Endothelial cell (in vitro differentiated cells): ENCODE results near the gene PIGV. TPM values are rescaled to one million over a fixed set of nuclear protein-coding genes. Genes with fewer than 3 reads are reported as not detected.

Experiments
- DNase-seq: peaks from one replicate; pipeline ENCODE4 v3.0.0; 2021; ENCODE audit warnings: low spot score
- H3K27ac Mint-ChIP-seq: one replicate; pipeline ENCODE4 v1.8.0; 2021; ENCODE audit warnings: mixed read lengths, inconsistent platforms; ENCODE audit not compliant: unreplicated experiment
- H3K27me3 Mint-ChIP-seq: one replicate; pipeline ENCODE4 v1.8.0; 2021; ENCODE audit warnings: mild to moderate bottlenecking, moderate library complexity, mixed read lengths, inconsistent platforms; ENCODE audit not compliant: unreplicated experiment
- H3K36me3 Mint-ChIP-seq: one replicate; pipeline ENCODE4 v1.8.0; 2021; ENCODE audit warnings: mild to moderate bottlenecking, low read depth, mixed read lengths, inconsistent platforms; ENCODE audit not compliant: unreplicated experiment
- H3K4me1 Mint-ChIP-seq: one replicate; pipeline ENCODE4 v1.8.0; 2021; ENCODE audit warnings: mild to moderate bottlenecking, mixed read lengths, inconsistent platforms; ENCODE audit not compliant: unreplicated experiment
- H3K4me3 Mint-ChIP-seq: one replicate; pipeline ENCODE4 v1.8.0; 2021; ENCODE audit warnings: mild to moderate bottlenecking, mixed read lengths, inconsistent platforms; ENCODE audit not compliant: unreplicated experiment
- H3K9me3 Mint-ChIP-seq: one replicate; pipeline ENCODE4 v1.8.0; 2021; ENCODE audit warnings: mixed read lengths, inconsistent platforms; ENCODE audit not compliant: unreplicated experiment
- long read RNA-seq: library from polyadenylated mRNA; unstranded; transcript quantifications from one replicate; pipeline ENCODE4 v2.0.0, GENCODE V29; 2020; ENCODE audit not compliant: unreplicated experiment
- total RNA-seq: library from RNA; stranded (reverse); fragmentation: NEBNext Ultra II Directional; extraction: Animal tissue kit (Norgen Biotek cat#: 25700); gene quantifications from one replicate; pipeline ENCODE4 v1.2.1, GENCODE V29; 2021; ENCODE audit not compliant: unreplicated experiment
- TF ChIP-seq, protein P1 (sequence below): fragments of 200-600 bp; sonication (generic); IDR thresholded peaks from one replicate; pipeline ENCODE4 v1.5.0; 2021; ENCODE audit warnings: antibody characterized with exemption; ENCODE audit not compliant: unreplicated experiment

Gene PIGV
- total RNA-seq, result 7.6 TPM
- long read RNA-seq, partial matches to known transcripts, result 1 of 13 reads
- long read RNA-seq, other reads (novel, unspliced or antisense), result 8 of 13 reads

- peaks cover 2% of the 10 kb centered on the region for H3K36me3 Mint-ChIP-seq
- DNase-seq, result peak; percentile 93
- peak within 1 kb of the TSS; percentile 99 for H3K27ac Mint-ChIP-seq
- no peaks in the 10 kb centered on the region for H3K9me3 Mint-ChIP-seq
- peak within 1 kb of the TSS; percentile 97 for H3K4me3 Mint-ChIP-seq
- H3K27me3 Mint-ChIP-seq, result peaks cover 18% of the 10 kb centered on the region
- peaks cover 64% of the 10 kb centered on the region for H3K4me1 Mint-ChIP-seq
- TF ChIP-seq, protein P1, sequence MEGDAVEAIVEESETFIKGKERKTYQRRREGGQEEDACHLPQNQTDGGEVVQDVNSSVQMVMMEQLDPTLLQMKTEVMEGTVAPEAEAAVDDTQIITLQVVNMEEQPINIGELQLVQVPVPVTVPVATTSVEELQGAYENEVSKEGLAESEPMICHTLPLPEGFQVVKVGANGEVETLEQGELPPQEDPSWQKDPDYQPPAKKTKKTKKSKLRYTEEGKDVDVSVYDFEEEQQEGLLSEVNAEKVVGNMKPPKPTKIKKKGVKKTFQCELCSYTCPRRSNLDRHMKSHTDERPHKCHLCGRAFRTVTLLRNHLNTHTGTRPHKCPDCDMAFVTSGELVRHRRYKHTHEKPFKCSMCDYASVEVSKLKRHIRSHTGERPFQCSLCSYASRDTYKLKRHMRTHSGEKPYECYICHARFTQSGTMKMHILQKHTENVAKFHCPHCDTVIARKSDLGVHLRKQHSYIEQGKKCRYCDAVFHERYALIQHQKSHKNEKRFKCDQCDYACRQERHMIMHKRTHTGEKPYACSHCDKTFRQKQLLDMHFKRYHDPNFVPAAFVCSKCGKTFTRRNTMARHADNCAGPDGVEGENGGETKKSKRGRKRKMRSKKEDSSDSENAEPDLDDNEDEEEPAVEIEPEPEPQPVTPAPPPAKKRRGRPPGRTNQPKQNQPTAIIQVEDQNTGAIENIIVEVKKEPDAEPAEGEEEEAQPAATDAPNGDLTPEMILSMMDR, result peak; percentile 19
Observed at GRCh38 chr1:26787706-26788514, at the start of gene PIGV. PIGV (plus strand) TSS chr1:26787950; CDS start chr1:26790816, 2,866 bp downstream.

DNA sequence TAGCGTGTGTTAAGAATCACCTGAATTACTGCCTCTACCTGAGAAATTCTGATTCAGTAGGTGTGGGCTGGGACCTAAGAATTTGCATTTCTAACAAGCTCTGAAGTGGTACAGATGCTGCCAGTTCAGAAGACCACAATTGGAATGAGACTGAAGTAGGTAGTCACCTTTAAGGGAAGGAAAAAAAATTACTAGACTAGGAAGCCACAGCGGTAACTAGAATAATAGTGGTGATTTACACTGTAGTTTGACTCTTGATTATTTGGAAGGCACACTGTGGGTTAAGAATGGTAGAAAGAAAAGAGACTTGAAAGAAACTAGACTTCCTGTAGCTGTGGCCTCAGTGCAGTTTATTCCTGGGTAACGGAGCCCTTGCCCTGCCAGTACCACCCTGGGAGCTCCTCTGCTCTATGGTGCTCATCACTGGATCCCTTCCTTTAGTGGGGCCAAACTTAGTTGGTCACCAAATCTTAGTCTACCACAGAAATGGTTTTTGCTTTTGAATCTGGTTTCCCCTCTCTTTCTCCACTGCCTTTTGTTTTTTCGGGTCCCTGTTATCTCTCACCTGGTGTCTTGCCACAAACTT is 48.3 kb upstream of the PIGV start:
- no peak for DNase-seq
- Mint-ChIP-seq H3K27ac (peak overlapping the region; percentile 11), H3K27me3 (no peaks in the 10 kb centered on the region), H3K36me3 (peaks cover 38% of the 10 kb centered on the region), H3K4me1 (peaks cover 43% of the 10 kb centered on the region), H3K9me3 (no peaks in the 10 kb centered on the region), H3K4me3 (peak overlapping the region; percentile 8)
- TF ChIP-seq, protein P1, result no peak

- H3K36me3 Mint-ChIP-seq, result peaks cover 39% of the 10 kb centered on the region
- DNase-seq, result no peak
- no peaks in the 10 kb centered on the region for H3K27me3 Mint-ChIP-seq
- TF ChIP-seq, protein P1, result no peak
- H3K4me1 Mint-ChIP-seq, result peaks cover 50% of the 10 kb centered on the region
- H3K4me3 Mint-ChIP-seq, result no peak overlapping the region
- H3K27ac Mint-ChIP-seq, result no peak overlapping the region
- H3K9me3 Mint-ChIP-seq, result no peaks in the 10 kb centered on the region
Observed at GRCh38 chr1:26740023-26740634, 47.6 kb upstream of the PIGV start.

DNA sequence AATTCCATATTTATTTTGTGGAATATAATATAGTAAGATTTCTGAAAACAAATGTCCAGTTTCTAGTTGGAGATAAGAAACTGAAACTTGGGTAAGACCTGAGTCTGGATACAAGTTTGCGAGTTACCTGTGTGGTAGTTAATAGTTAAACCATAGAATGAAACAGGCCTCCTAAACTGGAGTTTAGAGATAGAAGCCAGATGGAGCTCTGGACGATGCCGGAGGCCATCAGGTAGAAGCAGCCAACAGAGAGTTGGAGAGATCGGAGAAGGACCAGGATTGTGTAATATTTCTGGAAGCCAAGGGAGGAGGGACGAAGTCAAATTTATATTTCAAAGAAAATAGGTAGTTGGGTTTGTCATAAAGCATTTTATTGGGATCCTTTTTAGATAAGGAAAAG is 46.8 kb upstream of the PIGV start:
- TF ChIP-seq, protein P1, result no peak
- no peaks in the 10 kb centered on the region for H3K27me3 Mint-ChIP-seq
- peak overlapping the region; percentile 30 for H3K27ac Mint-ChIP-seq
- H3K4me1 Mint-ChIP-seq, result peaks cover 54% of the 10 kb centered on the region
- DNase-seq, result no peak
- H3K36me3 Mint-ChIP-seq, result peaks cover 34% of the 10 kb centered on the region
- no peaks in the 10 kb centered on the region for H3K9me3 Mint-ChIP-seq
- H3K4me3 Mint-ChIP-seq, result no peak overlapping the region
